Measurements from ENCODE around the gene ENTREP3. TPM values are rescaled to one million over a fixed set of nuclear protein-coding genes. Genes with fewer than 3 reads are reported as not detected.
"Not testable (repeated sequence)": the region's sequence is repeated elsewhere in the genome, so short reads cannot be mapped to it uniquely, and the experiment has no call there.

Gene ENTREP3
- total RNA-seq, 6 experiments from 2014 or later = 7.2 to 13.0 (median 9.6) TPM

- DNase-seq (peak in 2 of 3 donors; percentile 65 to 82), ATAC-seq (peak; percentile 45 to 56 (median 52))
- intact Hi-C loops (cut with DNase I) = no loop called here
- H3K27ac ChIP-seq = no peak overlapping the region
- peaks cover 0 to 12% (median 2%) of the 10 kb centered on the region in 4 donors for H3K4me1 ChIP-seq
- peaks cover 0 to 6% (median 0%) of the 10 kb centered on the region in 4 donors for H3K36me3 ChIP-seq
- peaks cover 0 to 2% (median 0%) of the 10 kb centered on the region in 4 donors for H3K9me3 ChIP-seq
- TF ChIP-seq CTCF (IDR thresholded peaks at IDR 0.05) = no peak
- no peak for TF ChIP-seq POLR2A (IDR thresholded peaks at IDR 0.05)
- peak overlapping the region; percentile 35 to 58 (median 45) for H3K4me3 ChIP-seq
- 17% methylated on average over 4 of the region's 4 CpGs for WGBS (ENCODE audit: insufficient coverage, low coverage, low lambda C conversion rate, missing lambda C conversion rate)
- no peaks in the 10 kb centered on the region for H3K27me3 ChIP-seq
Measured at GRCh38 chr1:155241069-155241679, 14.1 kb downstream of the ENTREP3 start.

GRCh38 chr1:155236451-155236850 lies 18.8 kb downstream of the ENTREP3 start:
- no peak overlapping the region for H3K4me3 ChIP-seq
- DNase-seq (no peak), ATAC-seq (no peak)
- no peaks in the 10 kb centered on the region for H3K27me3 ChIP-seq
- peaks cover 0 to 7% (median 0%) of the 10 kb centered on the region in 4 donors for H3K36me3 ChIP-seq
- TF ChIP-seq CTCF (IDR thresholded peaks at IDR 0.05) (no peak), POLR2A (IDR thresholded peaks at IDR 0.05) (no peak)
- intact Hi-C loops (cut with DNase I) = no loop called here
- H3K27ac ChIP-seq = no peak overlapping the region
- 55% methylated on average over 4 of the region's 5 CpGs for WGBS (ENCODE audit: insufficient coverage, low coverage, low lambda C conversion rate, missing lambda C conversion rate)
- peaks cover 0 to 6% (median 0%) of the 10 kb centered on the region in 4 donors for H3K4me1 ChIP-seq
- H3K9me3 ChIP-seq = no peaks in the 10 kb centered on the region

- H3K27ac ChIP-seq; H3K36me3 ChIP-seq; DNase-seq; H3K9me3 ChIP-seq; H3K4me1 ChIP-seq; intact Hi-C loops (cut with DNase I); H3K27me3 ChIP-seq; H3K4me3 ChIP-seq; ATAC-seq: not testable (repeated sequence)
- 90% methylated on average over 3 of the region's 9 CpGs for WGBS (ENCODE audit: insufficient coverage, low coverage, low lambda C conversion rate, missing lambda C conversion rate)
Measured at GRCh38 chr1:155235375-155235774, 19.9 kb downstream of the ENTREP3 start.

GRCh38 chr1:155233502-155233901 lies 21.8 kb downstream of the ENTREP3 start:
- intact Hi-C loops (cut with DNase I); H3K36me3 ChIP-seq; H3K4me3 ChIP-seq; H3K27ac ChIP-seq; H3K4me1 ChIP-seq; H3K27me3 ChIP-seq; DNase-seq; H3K9me3 ChIP-seq: not testable (repeated sequence)
- 60% methylated on average over 1 of the region's 5 CpGs for WGBS (ENCODE audit: insufficient coverage, low coverage, low lambda C conversion rate, missing lambda C conversion rate)
- ATAC-seq = peak in 2 of 4 donors; percentile 5 to 13

- DNase-seq; H3K4me3 ChIP-seq; ATAC-seq; H3K27me3 ChIP-seq; H3K4me1 ChIP-seq; H3K27ac ChIP-seq; intact Hi-C loops (cut with DNase I); H3K36me3 ChIP-seq; H3K9me3 ChIP-seq: not testable (repeated sequence)
- 92% methylated on average over 4 of the region's 13 CpGs for WGBS (ENCODE audit: insufficient coverage, low coverage, low lambda C conversion rate, missing lambda C conversion rate)
Measured at GRCh38 chr1:155232001-155232978, 23.0 kb downstream of the ENTREP3 start.

GRCh38 chr1:155231302-155231701 lies 24.0 kb downstream of the ENTREP3 start:
- DNase-seq; H3K4me3 ChIP-seq; ATAC-seq; H3K9me3 ChIP-seq; H3K4me1 ChIP-seq; H3K36me3 ChIP-seq; H3K27ac ChIP-seq; intact Hi-C loops (cut with DNase I); H3K27me3 ChIP-seq: not testable (repeated sequence)
- WGBS (ENCODE audit: insufficient coverage, low coverage, low lambda C conversion rate, missing lambda C conversion rate) = 36% methylated on average over 3 of the region's 3 CpGs
